GM18526 (cell line): ENCODE measurements around the gene TNPO3.

Experiments used
- POLR2A ChIP-seq: IDR thresholded peaks from 3 replicates; pipeline ENCODE4 v1.6.1; 2011; ENCODE audit not compliant: insufficient read length; ENCODE audit errors: extremely low read depth

TNPO3 gene

DNA sequence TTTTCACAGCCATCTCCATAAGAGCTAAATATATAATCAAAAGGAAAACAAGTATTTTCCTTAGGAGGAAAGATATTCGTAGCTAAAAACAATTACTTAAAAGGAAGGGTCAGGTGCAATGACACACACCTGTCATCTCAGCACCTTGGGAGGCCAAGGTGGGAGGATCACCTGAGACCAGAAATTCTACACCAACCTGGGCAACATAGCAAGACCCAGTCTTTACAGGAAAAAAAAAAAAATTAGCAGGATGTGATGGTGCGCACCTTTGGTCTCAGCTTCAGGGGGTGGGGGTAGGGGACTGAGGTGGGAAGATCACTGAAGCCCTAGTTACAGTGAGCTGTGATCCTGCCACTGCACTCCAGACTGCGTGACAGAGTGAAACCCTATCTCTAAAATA, 11.9 kb downstream of the TNPO3 start:
- TF ChIP-seq POLR2A, result no peak

GRCh38 chr7:129041142-129042085, 13.5 kb downstream of the TNPO3 start:
- TF ChIP-seq POLR2A, result no peak

- TF ChIP-seq POLR2A, result no peak
These were observed 17.3 kb downstream of the TNPO3 start for GRCh38 chr7:129037585-129037984.

GRCh38 chr7:129032017-129032416, 22.9 kb downstream of the TNPO3 start:
- no peak for TF ChIP-seq POLR2A

- no peak for TF ChIP-seq POLR2A
These were observed 24.5 kb downstream of the TNPO3 start for GRCh38 chr7:129030440-129030839.

DNA sequence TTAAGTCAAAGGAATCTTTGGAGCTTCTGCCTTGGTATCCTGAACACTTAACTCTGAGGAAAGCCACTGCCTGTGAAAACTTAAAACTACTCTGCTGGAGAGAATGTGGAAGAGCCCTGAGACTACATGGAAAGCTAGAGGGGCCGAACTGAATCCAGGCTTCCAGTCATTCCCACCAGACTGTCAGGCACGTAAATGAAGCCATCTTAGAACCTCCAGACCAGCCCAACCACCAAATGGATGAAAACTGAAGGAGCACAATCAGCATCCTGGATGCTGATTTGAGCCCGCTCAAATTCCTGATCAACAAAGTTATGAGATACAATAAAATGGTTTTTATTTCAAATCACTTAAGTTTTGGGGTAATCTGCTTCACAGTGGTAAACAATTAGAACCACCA, 30.8 kb downstream of the TNPO3 start:
- TF ChIP-seq POLR2A, result no peak

- TF ChIP-seq POLR2A, result no peak
These were observed 33.3 kb downstream of the TNPO3 start for GRCh38 chr7:129021656-129022055.

- TF ChIP-seq POLR2A, result no peak
These were observed 36.9 kb downstream of the TNPO3 start for GRCh38 chr7:129017933-129018538.

DNA sequence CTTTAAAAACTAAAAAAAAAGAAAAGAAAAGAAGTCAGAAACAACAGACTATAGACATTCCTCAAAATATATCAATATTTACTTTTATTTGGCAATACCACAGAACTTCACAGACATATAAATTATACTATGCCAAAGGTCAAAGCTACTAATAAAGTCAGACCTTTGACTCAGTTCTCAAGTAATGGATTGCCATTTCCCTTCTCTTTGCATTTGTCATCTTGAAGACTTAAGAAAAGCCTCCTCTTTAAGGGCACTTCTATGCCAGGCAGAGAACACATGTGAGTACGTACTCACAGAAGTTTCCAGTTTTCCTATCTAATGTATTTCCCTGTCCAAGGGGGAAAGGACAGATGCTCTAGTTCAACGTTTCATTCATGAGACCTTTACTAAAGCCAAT, 37.6 kb downstream of the TNPO3 start:
- no peak for TF ChIP-seq POLR2A

- TF ChIP-seq POLR2A, result no peak
These were observed 40.3 kb downstream of the TNPO3 start for GRCh38 chr7:129014501-129015101.

- no peak for TF ChIP-seq POLR2A
These were observed 41.7 kb downstream of the TNPO3 start for GRCh38 chr7:129013048-129013724.

GRCh38 chr7:129012641-129013040, 42.3 kb downstream of the TNPO3 start:
- TF ChIP-seq POLR2A, result no peak

DNA sequence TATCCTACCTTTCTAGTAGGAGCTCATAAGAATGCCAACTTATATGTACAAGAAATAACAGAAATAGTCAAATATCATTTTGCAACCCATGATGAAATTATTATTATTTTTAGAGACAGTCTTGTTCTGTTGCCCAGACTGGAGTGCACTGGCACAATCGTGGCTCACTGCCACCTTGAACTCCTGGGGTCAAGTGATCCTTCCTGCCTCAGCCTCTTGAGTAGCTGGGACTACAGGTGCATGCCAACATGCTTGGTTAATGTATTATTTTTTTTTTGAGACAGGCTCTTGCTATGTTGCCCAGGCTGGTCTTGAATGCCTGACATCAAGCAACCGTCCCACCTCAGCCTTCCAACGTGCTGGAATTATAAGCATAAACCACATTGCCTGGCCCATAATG, 44.8 kb downstream of the TNPO3 start:
- no peak for TF ChIP-seq POLR2A

DNA sequence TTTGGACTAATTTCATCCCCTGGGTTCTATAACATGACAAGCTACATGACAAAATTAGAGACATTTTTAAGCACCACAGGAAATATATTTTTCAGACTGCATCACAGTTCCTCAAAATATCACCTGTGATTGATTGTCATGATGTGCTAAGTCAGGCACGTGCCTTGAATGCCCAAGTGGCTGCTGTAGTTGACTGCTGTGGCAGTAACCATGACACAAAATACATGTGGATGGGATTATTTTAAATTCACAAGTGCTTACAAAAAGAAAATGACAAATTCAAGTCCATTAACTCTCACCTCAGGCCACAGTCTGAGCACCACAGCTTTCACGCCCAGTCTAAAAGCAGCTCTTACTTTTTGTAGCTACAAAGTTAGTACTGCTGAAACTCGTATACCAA, 45.5 kb downstream of the TNPO3 start:
- TF ChIP-seq POLR2A, result no peak

DNA sequence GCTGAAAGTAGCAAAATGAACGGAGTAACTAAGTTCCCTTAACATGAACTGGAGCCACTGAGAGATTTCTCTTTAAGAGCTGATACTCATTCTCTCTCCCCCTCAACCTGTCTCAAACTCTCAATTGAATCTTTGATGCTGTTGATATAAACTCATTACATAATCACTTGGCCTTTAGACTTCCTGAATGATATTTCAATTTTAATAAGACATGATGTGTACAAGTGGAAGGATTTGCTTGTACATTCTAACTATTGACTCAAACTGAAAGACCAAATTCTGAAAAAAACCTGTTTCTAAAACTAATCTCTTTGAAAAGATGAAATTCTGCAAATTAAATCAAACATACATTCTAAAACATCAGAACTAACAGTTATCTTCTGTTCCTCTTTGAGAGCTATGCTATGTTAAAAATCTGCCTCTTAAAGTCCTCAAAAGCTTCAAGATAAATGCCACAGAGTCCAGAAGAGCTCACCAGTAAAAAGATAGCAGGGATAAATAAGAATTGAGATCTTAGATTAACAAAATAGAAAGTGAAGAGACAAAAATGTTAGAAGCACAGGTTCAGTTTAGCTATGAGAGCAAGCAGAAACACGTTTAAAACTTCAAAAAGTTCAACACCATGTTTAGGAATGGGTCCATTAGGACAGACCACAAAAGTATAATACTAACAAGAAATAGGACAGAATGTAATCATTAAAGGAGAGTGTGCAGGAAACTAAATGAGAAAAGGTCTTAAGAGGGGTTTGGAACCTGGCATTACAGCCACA, 46.1 kb downstream of the TNPO3 start:
- no peak for TF ChIP-seq POLR2A
